Sigmoid colon (tissue), 7 donors: ENCODE results near the gene SMIM1. TPM values are rescaled to one million over a fixed set of nuclear protein-coding genes. Genes with fewer than 3 reads are reported as not detected.

Experiments
- DNase-seq: peaks from one replicate; pipeline ENCODE4 v3.0.0-alpha.2; 2019
- H3K27ac ChIP-seq, 4 donors: fragments of 200-600 bp; sonication (generic); one replicate each; pipeline ENCODE4 v1.5.1; 2016 to 2019; ENCODE audit warnings: mild to moderate bottlenecking in 1 of 4
- H3K27me3 ChIP-seq, 3 donors: fragments of 200-600 bp; sonication (generic); one replicate each; pipeline ENCODE4 v1.5.1; 2019; ENCODE audit warnings: mild to moderate bottlenecking in 1 of 3
- H3K36me3 ChIP-seq, 4 donors: fragments of 200-600 bp; sonication (generic); one replicate each; pipeline ENCODE4 v1.5.1; 2016 to 2019
- H3K4me1 ChIP-seq, 4 donors: fragments of 200-600 bp; sonication (generic); one replicate each; pipeline ENCODE4 v1.5.1; 2017 to 2019
- H3K4me3 ChIP-seq, 4 donors: fragments of 200-600 bp; sonication (generic); one replicate each; pipeline ENCODE4 v1.5.1; 2017 to 2019; ENCODE audit warnings: mild to moderate bottlenecking in 2 of 4, moderate library complexity in 1 of 4
- H3K9me3 ChIP-seq, 4 donors: fragments of 200-600 bp in 3 of 4; sonication (generic) in 3 of 4; one replicate each; pipeline versions ENCODE4 v1.5.1 to v1.6.1; 2013 to 2019
- EP300 ChIP-seq, 4 donors: sonication (generic); formaldehyde crosslinking; IDR thresholded peaks; one replicate each; pipeline ENCODE4 v1.6.1; 2017; ENCODE audit warnings: antibody characterized with exemption in 4 of 4
- POLR2A ChIP-seq, 2 donors: fragments of 450-650 bp; IDR thresholded peaks; one replicate each; pipeline ENCODE4 v1.6.1; 2016; ENCODE audit warnings: antibody characterized with exemption in 2 of 2, mild to moderate bottlenecking in 2 of 2, moderate library complexity in 2 of 2
- POLR2AphosphoS5 ChIP-seq, 4 donors: sonication (generic); formaldehyde crosslinking; IDR thresholded peaks; one replicate each; pipeline ENCODE4 v1.6.1; 2017; ENCODE audit warnings: antibody characterized with exemption in 4 of 4
- WGBS, 2 donors: extraction: QIAGEN DNeasy Blood & Tissue Kit; methylation state at CpG; one replicate each; pipeline ENCODE4 v1.1.7; 2013; 5-methylcytosine and 5-hydroxymethylcytosine counted together
- intact Hi-C: fragments of 100-400 bp; cut with DNase I; formaldehyde crosslinking; loops from one replicate; pipeline ENCODE4 v1.15.1; 2023
- polyA plus RNA-seq, 3 donors: library from polyadenylated mRNA; stranded (reverse); fragments of 200-250 nt; gene quantifications; one replicate each; pipeline ENCODE4 v1.2.3, GENCODE V29; 2013
- total RNA-seq, 4 donors: library from RNA; depleted of rRNA; stranded (reverse); fragments of >200 nt; gene quantifications; one replicate each; pipeline ENCODE4 v1.1.0, GENCODE V29; 2016
- TF ChIP-seq, protein P1 (sequence below), 4 experiments: fragments of 450-650 bp in 3 of 4; fragments of 200-600 bp in 1 of 4; IDR thresholded peaks; one replicate each; pipeline ENCODE4 v1.5.1; 2016 to 2019; ENCODE audit warnings: antibody characterized with exemption in 4 of 4, mild to moderate bottlenecking in 3 of 4, moderate library complexity in 2 of 4
- donor health status: healthy with polysubstance abuse.
- donor health status: Bipolar disorder and iron deficiency.
- donor health status: healthy.

Gene SMIM1
- total and polyA plus RNA-seq, 7 donors, result 2.7 to 10.8 (median 6.8) TPM; not detected in 1

DNA sequence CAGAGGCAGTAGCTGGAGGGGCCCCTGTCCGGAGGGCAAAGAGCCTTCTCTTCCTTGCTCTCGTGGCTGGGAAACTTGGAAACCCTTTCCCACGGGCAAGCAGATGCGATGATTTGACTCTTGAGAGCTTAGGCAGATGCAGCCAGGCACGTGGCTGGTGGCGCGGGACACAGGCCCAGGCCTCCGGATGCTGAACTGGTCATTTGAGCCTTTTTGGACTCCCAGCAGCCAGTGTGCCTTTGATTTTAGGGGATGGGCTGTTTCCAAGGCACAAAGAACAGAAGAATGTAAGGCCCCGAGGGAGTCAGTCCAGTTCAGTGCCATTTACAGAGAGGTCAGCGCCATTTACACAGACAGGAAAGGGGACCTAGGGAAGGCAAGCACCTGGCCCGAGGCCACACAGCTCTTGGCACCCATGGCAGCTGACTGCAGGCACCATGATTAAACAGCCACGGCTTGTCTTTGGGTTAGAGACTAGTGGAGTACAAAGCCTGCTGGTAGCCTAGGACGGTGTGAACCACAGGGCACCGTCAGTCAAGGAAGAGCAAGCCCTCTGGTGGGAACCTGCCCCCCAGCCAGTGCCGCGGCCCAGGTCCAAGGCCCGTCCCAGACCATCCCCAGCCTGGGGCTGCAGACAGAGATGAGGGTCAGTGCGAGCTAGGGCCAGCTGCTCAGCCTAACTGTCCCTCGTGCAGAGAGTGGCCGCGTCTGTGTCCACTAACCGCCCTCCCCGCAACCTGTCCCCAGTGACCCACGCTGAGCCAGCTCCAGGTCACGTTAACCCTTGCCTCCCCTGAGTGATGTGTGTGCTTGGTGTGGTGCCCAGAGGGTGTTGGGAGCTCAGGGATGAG is 40.7 kb upstream of the SMIM1 start:
- 70 to 77% methylated on average over 25 of the region's 25 CpGs for WGBS, 2 donors
- H3K4me3 ChIP-seq, result no peak overlapping the region
- H3K9me3 ChIP-seq, result no peaks in the 10 kb centered on the region
- no peak overlapping the region for H3K27ac ChIP-seq
- H3K27me3 ChIP-seq, result peaks cover 9 to 62% (median 32%) of the 10 kb centered on the region in 3 donors
- TF ChIP-seq, protein P1, sequence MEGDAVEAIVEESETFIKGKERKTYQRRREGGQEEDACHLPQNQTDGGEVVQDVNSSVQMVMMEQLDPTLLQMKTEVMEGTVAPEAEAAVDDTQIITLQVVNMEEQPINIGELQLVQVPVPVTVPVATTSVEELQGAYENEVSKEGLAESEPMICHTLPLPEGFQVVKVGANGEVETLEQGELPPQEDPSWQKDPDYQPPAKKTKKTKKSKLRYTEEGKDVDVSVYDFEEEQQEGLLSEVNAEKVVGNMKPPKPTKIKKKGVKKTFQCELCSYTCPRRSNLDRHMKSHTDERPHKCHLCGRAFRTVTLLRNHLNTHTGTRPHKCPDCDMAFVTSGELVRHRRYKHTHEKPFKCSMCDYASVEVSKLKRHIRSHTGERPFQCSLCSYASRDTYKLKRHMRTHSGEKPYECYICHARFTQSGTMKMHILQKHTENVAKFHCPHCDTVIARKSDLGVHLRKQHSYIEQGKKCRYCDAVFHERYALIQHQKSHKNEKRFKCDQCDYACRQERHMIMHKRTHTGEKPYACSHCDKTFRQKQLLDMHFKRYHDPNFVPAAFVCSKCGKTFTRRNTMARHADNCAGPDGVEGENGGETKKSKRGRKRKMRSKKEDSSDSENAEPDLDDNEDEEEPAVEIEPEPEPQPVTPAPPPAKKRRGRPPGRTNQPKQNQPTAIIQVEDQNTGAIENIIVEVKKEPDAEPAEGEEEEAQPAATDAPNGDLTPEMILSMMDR (IDR thresholded peaks at IDR 0.05), result no peak
- TF ChIP-seq POLR2A (IDR thresholded peaks at IDR 0.05) (no peak), POLR2AphosphoS5 (IDR thresholded peaks at IDR 0.05) (no peak), EP300 (IDR thresholded peaks at IDR 0.05) (no peak)
- intact Hi-C loops, result no loop called here
- peaks cover 0 to 8% (median 1%) of the 10 kb centered on the region in 4 donors for H3K4me1 ChIP-seq
- peaks cover 0 to 24% (median 2%) of the 10 kb centered on the region in 4 donors for H3K36me3 ChIP-seq
- no peak for DNase-seq

DNA sequence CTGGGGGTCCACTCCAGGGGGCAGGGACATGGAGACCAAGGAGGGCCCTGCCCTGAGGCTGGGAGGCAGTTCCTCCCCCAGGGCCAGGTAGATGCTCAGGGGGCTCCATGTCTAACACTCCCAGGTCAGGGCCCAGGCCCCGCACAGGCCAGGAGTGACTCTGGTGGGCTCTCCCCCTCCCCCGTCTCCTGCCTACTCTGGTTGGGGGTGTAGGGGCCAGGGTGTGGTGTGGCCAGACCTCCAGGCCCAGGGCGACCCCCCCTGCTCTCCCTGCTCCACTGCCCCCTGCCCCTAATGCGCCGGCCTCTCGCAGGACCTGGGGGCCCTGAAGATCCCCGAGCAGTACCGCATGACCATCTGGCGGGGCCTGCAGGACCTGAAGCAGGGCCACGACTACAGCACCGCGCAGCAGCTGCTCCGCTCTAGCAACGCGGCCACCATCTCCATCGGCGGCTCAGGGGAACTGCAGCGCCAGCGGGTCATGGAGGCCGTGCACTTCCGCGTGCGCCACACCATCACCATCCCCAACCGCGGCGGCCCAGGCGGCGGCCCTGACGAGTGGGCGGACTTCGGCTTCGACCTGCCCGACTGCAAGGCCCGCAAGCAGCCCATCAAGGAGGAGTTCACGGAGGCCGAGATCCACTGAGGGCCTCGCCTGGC is 40.0 kb upstream of the SMIM1 start:
- no peak for DNase-seq
- 24 to 35% methylated on average over 37 of the region's 37 CpGs for WGBS, 2 donors
- TF ChIP-seq POLR2A (IDR thresholded peaks at IDR 0.05) (no peak), EP300 (IDR thresholded peaks at IDR 0.05) (no peak)
- Histone ChIP-seq H3K4me1 (peaks cover 0 to 8% (median 1%) of the 10 kb centered on the region in 4 donors), H3K27me3 (peaks cover 7 to 54% (median 28%) of the 10 kb centered on the region in 3 donors), H3K27ac (no peak overlapping the region), H3K9me3 (no peaks in the 10 kb centered on the region), H3K4me3 (no peak overlapping the region), H3K36me3 (peaks cover 0 to 32% (median 2%) of the 10 kb centered on the region in 4 donors)
- intact Hi-C loops, result no loop called here

DNA sequence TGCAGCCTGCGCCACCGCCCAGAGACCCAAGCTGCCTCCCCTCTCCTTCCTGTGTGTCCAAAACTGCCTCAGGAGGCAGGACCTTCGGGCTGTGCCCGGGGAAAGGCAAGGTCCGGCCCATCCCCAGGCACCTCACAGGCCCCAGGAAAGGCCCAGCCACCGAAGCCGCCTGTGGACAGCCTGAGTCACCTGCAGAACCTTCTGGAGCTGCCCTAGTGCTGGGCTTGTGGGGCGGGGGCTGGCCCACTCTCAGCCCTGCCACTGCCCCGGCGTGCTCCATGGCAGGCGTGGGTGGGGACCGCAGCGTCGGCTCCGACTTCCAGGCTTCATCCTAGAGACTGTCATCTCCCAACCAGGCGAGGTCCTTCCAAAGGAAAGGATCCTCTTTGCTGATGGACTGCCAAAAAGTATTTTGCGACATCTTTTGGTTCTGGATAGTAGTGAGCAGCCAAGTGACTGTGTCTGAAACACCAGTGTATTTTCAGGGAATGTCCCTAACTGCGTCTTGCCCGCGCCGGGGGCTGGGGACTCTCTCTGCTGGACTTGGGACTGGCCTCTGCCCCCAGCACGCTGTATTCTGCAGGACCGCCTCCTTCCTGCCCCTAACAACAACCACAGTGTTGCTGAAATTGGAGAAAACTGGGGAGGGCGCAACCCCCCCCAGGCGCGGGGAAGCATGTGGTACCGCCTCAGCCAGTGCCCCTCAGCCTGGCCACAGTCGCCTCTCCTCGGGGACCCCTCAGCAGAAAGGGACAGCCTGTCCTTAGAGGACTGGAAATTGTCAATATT is 39.3 kb upstream of the SMIM1 start:
- intact Hi-C loops, result no loop called here
- TF ChIP-seq EP300 (IDR thresholded peaks at IDR 0.05) (no peak), POLR2A (IDR thresholded peaks at IDR 0.05) (no peak), POLR2AphosphoS5 (IDR thresholded peaks at IDR 0.05) (no peak)
- TF ChIP-seq, protein P1 (IDR thresholded peaks at IDR 0.05), result no peak
- no peaks in the 10 kb centered on the region for H3K9me3 ChIP-seq
- no peak for DNase-seq
- H3K4me1 ChIP-seq, result peaks cover 0 to 8% (median 1%) of the 10 kb centered on the region in 4 donors
- WGBS, 2 donors, result 73 to 83% methylated on average over 29 of the region's 29 CpGs
- H3K4me3 ChIP-seq, result no peak overlapping the region
- H3K36me3 ChIP-seq, result peaks cover 0 to 39% (median 5%) of the 10 kb centered on the region in 4 donors
- peaks cover 7 to 49% (median 27%) of the 10 kb centered on the region in 3 donors for H3K27me3 ChIP-seq
- no peak overlapping the region for H3K27ac ChIP-seq

DNA sequence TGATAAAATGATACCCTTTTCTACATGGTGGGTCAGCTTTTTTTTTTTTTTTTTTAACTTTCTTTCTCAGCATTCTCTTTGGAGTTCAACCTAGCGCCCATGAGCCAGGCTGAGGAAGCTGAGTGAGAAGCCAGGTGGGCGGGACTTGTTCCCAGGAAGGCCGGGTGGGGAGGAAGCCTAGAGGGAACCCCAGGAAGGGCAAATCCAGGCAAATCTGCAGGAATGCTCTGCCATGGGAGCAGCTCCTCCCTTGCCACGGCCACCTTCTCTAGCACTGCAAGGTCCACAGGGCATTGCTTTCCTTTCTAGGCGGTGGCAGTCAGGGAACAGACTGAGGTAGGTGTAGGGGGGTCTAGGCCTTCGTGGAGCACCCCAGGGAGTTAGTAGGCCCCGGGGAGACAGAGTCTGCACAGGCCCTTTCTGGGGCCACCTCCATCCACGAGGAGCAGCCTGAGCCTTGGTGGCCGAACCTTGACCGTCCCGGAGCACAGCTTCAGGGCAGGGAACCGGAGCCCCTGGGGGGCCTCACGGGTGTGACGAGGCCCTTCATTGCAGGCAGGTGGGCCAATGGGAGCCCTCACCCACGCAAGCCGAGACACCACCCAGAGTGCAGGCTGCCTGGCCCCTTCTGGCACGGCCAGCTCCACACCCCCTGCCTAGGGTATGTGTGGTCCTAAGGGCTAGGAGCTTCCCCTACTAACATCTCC is 38.5 kb upstream of the SMIM1 start:
- 83 to 86% methylated on average over 17 of the region's 17 CpGs for WGBS, 2 donors
- Histone ChIP-seq H3K27me3 (peaks cover 7 to 43% (median 27%) of the 10 kb centered on the region in 3 donors), H3K9me3 (no peaks in the 10 kb centered on the region), H3K4me3 (no peak overlapping the region), H3K4me1 (peaks cover 0 to 8% (median 1%) of the 10 kb centered on the region in 4 donors), H3K27ac (no peak overlapping the region), H3K36me3 (peaks cover 0 to 46% (median 11%) of the 10 kb centered on the region in 4 donors)
- no peak for DNase-seq
- no peak for TF ChIP-seq POLR2AphosphoS5 (IDR thresholded peaks at IDR 0.05)
- TF ChIP-seq, protein P1 (IDR thresholded peaks at IDR 0.05), result no peak
- TF ChIP-seq POLR2A (IDR thresholded peaks at IDR 0.05), result no peak
- TF ChIP-seq EP300 (IDR thresholded peaks at IDR 0.05), result no peak
- intact Hi-C loops, result no loop called here
